ENCODE measurements around the gene ATP2C1.
"Not testable (repeated sequence)": the region's sequence is repeated elsewhere in the genome, so short reads cannot be mapped to it uniquely, and the experiment has no call there.

The ATP2C1 gene

GRCh38 chr3:131028844-131029243 lies 135.0 kb downstream of the ATP2C1 start:
- H3K4me3 ChIP-seq (ENCODE audit: low read depth, low read length): no peak overlapping the region
- DNase-seq (ENCODE audit: low read depth): no peak
- no peak for TF ChIP-seq CTCF (IDR thresholded peaks at IDR 0.05; ENCODE audit: insufficient read depth, low read depth, low read length, missing control alignments)

- H3K4me3 ChIP-seq (ENCODE audit: low read depth, low read length): no peak overlapping the region
- TF ChIP-seq CTCF (IDR thresholded peaks at IDR 0.05; ENCODE audit: insufficient read depth, low read depth, low read length, missing control alignments): no peak
- DNase-seq (ENCODE audit: low read depth): no peak
These were observed 137.8 kb downstream of the ATP2C1 start for GRCh38 chr3:131031660-131032059.

GRCh38 chr3:131033480-131034080 lies 139.7 kb downstream of the ATP2C1 start:
- DNase-seq (ENCODE audit: low read depth): peak; percentile 68
- H3K4me3 ChIP-seq (ENCODE audit: low read depth, low read length): no peak overlapping the region
- TF ChIP-seq CTCF (IDR thresholded peaks at IDR 0.05; ENCODE audit: insufficient read depth, low read depth, low read length, missing control alignments): peak; percentile 52

- no peak for TF ChIP-seq CTCF (IDR thresholded peaks at IDR 0.05; ENCODE audit: insufficient read depth, low read depth, low read length, missing control alignments)
- no peak for DNase-seq (ENCODE audit: low read depth)
- no peak overlapping the region for H3K4me3 ChIP-seq (ENCODE audit: low read depth, low read length)
These were observed 142.4 kb downstream of the ATP2C1 start for GRCh38 chr3:131036200-131036816.

- no peak for DNase-seq (ENCODE audit: low read depth)
- no peak overlapping the region for H3K4me3 ChIP-seq (ENCODE audit: low read depth, low read length)
- TF ChIP-seq CTCF (IDR thresholded peaks at IDR 0.05; ENCODE audit: insufficient read depth, low read depth, low read length, missing control alignments): no peak
These were observed 143.1 kb downstream of the ATP2C1 start for GRCh38 chr3:131036986-131037385.

GRCh38 chr3:131038326-131038725 lies 144.4 kb downstream of the ATP2C1 start:
- H3K4me3 ChIP-seq (ENCODE audit: low read depth, low read length): no peak overlapping the region
- no peak for DNase-seq (ENCODE audit: low read depth)
- TF ChIP-seq CTCF (IDR thresholded peaks at IDR 0.05; ENCODE audit: insufficient read depth, low read depth, low read length, missing control alignments): no peak

GRCh38 chr3:131042271-131042985 lies 148.5 kb downstream of the ATP2C1 start:
- H3K4me3 ChIP-seq (ENCODE audit: low read depth, low read length): not testable (repeated sequence)
- DNase-seq (ENCODE audit: low read depth): peak; percentile 24

All from GM12865 (cell line).